Measurements from ENCODE around the gene EXOC3L4. TPM values are rescaled to one million over a fixed set of nuclear protein-coding genes. Genes with fewer than 3 reads are reported as not detected.
A peak's percentile ranks its signal among the peaks of the same experiment; 100 is the strongest.

Gene EXOC3L4
- total RNA-seq, 1 experiment from 2014 or later = not detected

GRCh38 chr14:103073876-103074728 lies 20.4 kb upstream of the EXOC3L4 start (continued):
- TF ChIP-seq JUND (IDR thresholded peaks at IDR 0.05) = no peak

- peak overlapping the region; percentile 58 for H3K9ac ChIP-seq (ENCODE audit: low read length)
- no peaks in the 10 kb centered on the region for H3K27me3 ChIP-seq (ENCODE audit: insufficient read depth, low read length)
- no peaks in the 10 kb centered on the region for H3K79me2 ChIP-seq (ENCODE audit: insufficient read depth, low read length)
- no peak overlapping the region for H2AFZ ChIP-seq (ENCODE audit: low read depth, low read length, poor library complexity, severe bottlenecking)
- intact Hi-C loops (cut with micrococcal nuclease) = loop anchor here (1.0 kb wide), 2 partner anchors 110 to 217 kb away; no protein-coding TSS in a partner anchor
- DNase-seq (ENCODE audit: low read depth, low spot score) (no peak), ATAC-seq (peak; percentile 20)
- no peaks in the 10 kb centered on the region for H3K9me3 ChIP-seq (ENCODE audit: control insufficient read depth in 1 of 2, insufficient read depth in 1 of 2, low read depth in 1 of 2, low read length in 2 of 2)
- POLR2A ChIA-PET = no interaction called here
- RAD21 ChIA-PET (ENCODE audit: low non-redundant PET in 1 of 2, low total read pairs in 2 of 2, uncharacterized antibody in 2 of 2, unreplicated experiment in 2 of 2) = interaction anchor here (0.5 to 0.9 kb wide), 3 partner anchors 30 to 380 kb away, joined by 3 read pairs; no protein-coding TSS in a partner anchor
- no peaks in the 10 kb centered on the region for H3K9me2 ChIP-seq (ENCODE audit: insufficient read depth)
- no peak; the same call in 1 of the 2 replicates for TF ChIP-seq POLR2AphosphoS5 (IDR thresholded peaks at IDR 0.05; ENCODE audit: low read depth, low read length)
- H3K4me3 ChIP-seq (replicated peaks in 1 of 2; ENCODE audit: low read depth in 1 of 2, low read length in 2 of 2) = peak overlapping the region; percentile 53 to 64
- peak overlapping the region; percentile 94 for H3K4me2 ChIP-seq (ENCODE audit: low read length)
- peak overlapping the region; percentile 62; the same call in 1 of the 2 replicates for H3K27ac ChIP-seq (ENCODE audit: low read depth, low read length)
- CTCF ChIA-PET = interaction anchor here (0.7 to 1.4 kb wide), 8 partner anchors 11 to 382 kb away, joined by 3 to 5 read pairs (median 3); partner anchors contain the start of gene EIF5
- H3K4me1 ChIP-seq (ENCODE audit: control insufficient read depth in 1 of 2, insufficient read depth in 2 of 2, low read length in 2 of 2) = peaks cover 36 to 65% of the 10 kb centered on the region in 2 experiments
- H3K36me3 ChIP-seq (ENCODE audit: control insufficient read depth in 1 of 2, insufficient read depth in 2 of 2, low read length in 2 of 2) = no peaks in the 10 kb centered on the region
- no TSS peak for BruUV-seq (replicated peaks)
- no peaks in the 10 kb centered on the region for H4K20me1 ChIP-seq (ENCODE audit: insufficient read depth)
These were observed 19.7 kb upstream of the EXOC3L4 start for GRCh38 chr14:103074729-103075367.

DNA sequence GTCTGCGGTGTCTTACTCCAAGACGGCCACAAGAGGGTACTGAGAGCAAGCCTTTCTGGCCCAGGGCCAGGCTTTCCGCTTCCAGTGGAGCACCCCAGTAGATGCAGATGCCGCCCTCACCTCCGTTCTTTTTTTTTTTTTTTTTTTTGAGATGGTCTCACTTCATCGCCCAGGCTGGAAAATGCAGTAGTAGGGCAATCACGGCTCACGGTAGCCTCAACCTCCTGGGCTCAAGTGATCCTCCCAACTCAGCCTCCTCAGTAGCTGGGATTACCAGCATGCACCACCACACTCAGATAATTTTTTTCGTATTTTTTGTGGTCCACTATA lies 16.1 kb upstream of the EXOC3L4 start:
- DNase-seq (ENCODE audit: low read depth, low spot score) (peak; percentile 84), ATAC-seq (peak; percentile 43)
- no peaks in the 10 kb centered on the region for H3K79me2 ChIP-seq (ENCODE audit: insufficient read depth, low read length)
- TF ChIP-seq FOSL1 (IDR thresholded peaks at IDR 0.05; ENCODE audit: low read depth) = no peak
- TF ChIP-seq CTCF (IDR thresholded peaks at IDR 0.05 in 2 of 3, conservative IDR thresholded peaks at IDR 0.05 in 1 of 3; ENCODE audit: borderline replicate concordance in 1 of 3, insufficient read depth in 1 of 3, low read depth in 2 of 3, low read length in 2 of 3) = peak in 2 of 3 experiments; percentile 71 to 75; a peak in 4 of 6 replicates
- peak; percentile 54 for TF ChIP-seq POLR2AphosphoS5 (IDR thresholded peaks at IDR 0.05; ENCODE audit: low read depth, low read length)
- peak overlapping the region; percentile 13 for H2AFZ ChIP-seq (ENCODE audit: low read depth, low read length, poor library complexity, severe bottlenecking)
- ChIA-PET CTCF (interaction anchor here (0.7 to 1.9 kb wide), 2 partner anchors 18 to 27 kb away, joined by 3 to 8 read pairs; no protein-coding TSS in a partner anchor), POLR2A (no interaction called here), RAD21 (ENCODE audit: low non-redundant PET in 1 of 2, low total read pairs in 2 of 2, uncharacterized antibody in 2 of 2, unreplicated experiment in 2 of 2) (interaction anchor here (0.7 to 0.9 kb wide), 2 partner anchors 26 to 214 kb away, joined by 3 to 5 read pairs; no protein-coding TSS in a partner anchor)
- no peaks in the 10 kb centered on the region for H4K20me1 ChIP-seq (ENCODE audit: insufficient read depth)
- H3K4me3 ChIP-seq (replicated peaks in 1 of 2; ENCODE audit: low read depth in 1 of 2, low read length in 2 of 2) = no peak overlapping the region
- H3K4me1 ChIP-seq (ENCODE audit: control insufficient read depth in 1 of 2, insufficient read depth in 2 of 2, low read length in 2 of 2) = peaks cover 24 to 38% of the 10 kb centered on the region in 2 experiments
- no peaks in the 10 kb centered on the region for H3K27me3 ChIP-seq (ENCODE audit: insufficient read depth, low read length)
- H3K9me3 ChIP-seq (ENCODE audit: control insufficient read depth in 1 of 2, insufficient read depth in 1 of 2, low read depth in 1 of 2, low read length in 2 of 2) = no peaks in the 10 kb centered on the region
- no peak overlapping the region for H3K27ac ChIP-seq (ENCODE audit: low read depth, low read length)
- H3K4me2 ChIP-seq (ENCODE audit: low read length) = peak overlapping the region; percentile 41
- H3K9ac ChIP-seq (ENCODE audit: low read length) = no peak overlapping the region
- intact Hi-C loops (cut with micrococcal nuclease) = loop anchor here (1.0 kb wide), 1 partner anchor 215 kb away; no protein-coding TSS in a partner anchor
- BruUV-seq (replicated peaks) = no TSS peak
- H3K9me2 ChIP-seq (ENCODE audit: insufficient read depth) = no peaks in the 10 kb centered on the region
- H3K36me3 ChIP-seq (ENCODE audit: control insufficient read depth in 1 of 2, insufficient read depth in 2 of 2, low read length in 2 of 2) = no peaks in the 10 kb centered on the region

All from HCT116 (cell line).